ENCODE data around the gene ALG11. TPM values are rescaled to one million over a fixed set of nuclear protein-coding genes. Genes with fewer than 3 reads are reported as not detected.

Gene ALG11
- total RNA-seq, 4 donors from 2014 or later = 9.0 to 30.6 (median 28.8) TPM

DNA sequence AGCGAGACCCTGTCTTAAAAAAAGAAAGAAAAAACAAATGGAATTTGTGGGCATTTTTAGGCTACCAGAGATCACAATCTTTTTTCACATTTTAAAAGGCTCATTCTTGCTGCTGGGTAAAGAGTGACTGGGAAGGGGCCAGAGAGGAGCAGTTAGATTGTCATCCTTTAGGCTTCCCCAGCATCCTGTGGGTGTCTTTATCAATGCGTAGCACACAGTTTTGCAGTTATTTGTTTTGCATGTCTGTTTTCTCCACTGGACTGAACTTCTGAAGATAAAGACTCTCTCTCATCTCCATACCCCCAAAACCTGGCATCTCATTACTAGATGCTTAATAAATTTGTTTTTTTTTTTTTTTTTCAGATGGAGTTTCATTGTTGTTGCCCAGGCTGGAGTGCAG lies 10.2 kb downstream of the ALG11 start:
- TF ChIP-seq CTCF (IDR thresholded peaks at IDR 0.05) (no peak), EP300 (IDR thresholded peaks at IDR 0.05; ENCODE audit: low read depth) (no peak), POLR2A (IDR thresholded peaks at IDR 0.05) (no peak), POLR2AphosphoS5 (IDR thresholded peaks at IDR 0.05) (no peak)
- in situ Hi-C loops (cut with MboI; ENCODE audit: low pct_ligation_motif_present in 1 of 4, low pct_unique_long_range_greater_than_20kb in 1 of 4, low sequenced_read_pairs in 3 of 4) (loop anchor here in 1 of 4 donors (25.0 kb wide), 1 partner anchor 440 kb away; the partner anchor contains the start of genes CKAP2 and VPS36), intact Hi-C loops (cut with DNase I; ENCODE audit: low total_unique reads) (no loop called here)
- peaks cover 0 to 22% (median 5%) of the 10 kb centered on the region in 4 donors for H3K36me3 ChIP-seq
- DNase-seq = no peak
- H3K27me3 ChIP-seq = no peaks in the 10 kb centered on the region
- no peak overlapping the region for H3K4me3 ChIP-seq
- no peak overlapping the region for H3K27ac ChIP-seq
- 96 to 100% methylated on average over 2 of the region's 2 CpGs for WGBS, 2 donors (ENCODE audit: low coverage in 1 of 2)
- peaks cover 0 to 8% (median 3%) of the 10 kb centered on the region in 4 donors for H3K4me1 ChIP-seq
- H3K9me3 ChIP-seq = no peaks in the 10 kb centered on the region

DNA sequence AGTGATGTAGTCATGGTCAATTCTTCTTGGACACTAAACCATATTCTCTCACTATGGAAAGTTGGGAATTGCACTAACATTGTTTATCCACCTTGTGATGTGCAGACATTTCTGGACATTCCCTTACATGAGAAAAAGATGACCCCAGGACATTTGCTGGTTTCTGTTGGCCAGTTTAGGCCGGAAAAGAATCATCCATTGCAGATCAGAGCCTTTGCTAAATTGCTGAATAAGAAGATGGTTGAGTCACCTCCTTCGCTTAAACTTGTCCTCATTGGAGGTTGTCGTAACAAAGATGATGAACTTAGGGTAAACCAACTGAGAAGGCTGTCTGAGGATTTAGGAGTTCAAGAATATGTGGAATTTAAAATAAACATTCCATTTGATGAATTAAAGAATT lies 12.3 kb downstream of the ALG11 start, which contains the start of gene UTP14C:
TSS of gene UTP14C (plus strand) at position 211 of the 400 bp plus-strand sequence. CDS start 4,114 bp downstream, outside the sequence.
- no peaks in the 10 kb centered on the region for H3K9me3 ChIP-seq
- WGBS, 2 donors (ENCODE audit: low coverage in 1 of 2) = 96 to 100% methylated on average over 2 to 3 of the region's 3 CpGs
- TF ChIP-seq EP300 (IDR thresholded peaks at IDR 0.05; ENCODE audit: low read depth) (no peak), CTCF (IDR thresholded peaks at IDR 0.05) (no peak), POLR2AphosphoS5 (IDR thresholded peaks at IDR 0.05) (no peak), POLR2A (IDR thresholded peaks at IDR 0.05) (no peak)
- no peak within 1 kb of the TSS for H3K4me3 ChIP-seq
- no peak for DNase-seq
- peaks cover 0 to 8% (median 3%) of the 10 kb centered on the region in 4 donors for H3K4me1 ChIP-seq
- intact Hi-C loops (cut with DNase I; ENCODE audit: low total_unique reads) (no loop called here), in situ Hi-C loops (cut with MboI; ENCODE audit: low pct_ligation_motif_present in 1 of 4, low pct_unique_long_range_greater_than_20kb in 1 of 4, low sequenced_read_pairs in 3 of 4) (loop anchor here in 1 of 4 donors (25.0 kb wide), 1 partner anchor 438 kb away; the partner anchor contains the start of genes CKAP2 and VPS36)
- no peak within 1 kb of the TSS for H3K27ac ChIP-seq
- H3K36me3 ChIP-seq = peaks cover 0 to 35% (median 9%) of the 10 kb centered on the region in 4 donors
- no peaks in the 10 kb centered on the region for H3K27me3 ChIP-seq

- DNase-seq = no peak
- no peaks in the 10 kb centered on the region for H3K9me3 ChIP-seq
- no peaks in the 10 kb centered on the region for H3K27me3 ChIP-seq
- intact Hi-C loops (cut with DNase I; ENCODE audit: low total_unique reads) (no loop called here), in situ Hi-C loops (cut with MboI; ENCODE audit: low pct_ligation_motif_present in 1 of 4, low pct_unique_long_range_greater_than_20kb in 1 of 4, low sequenced_read_pairs in 3 of 4) (loop anchor here in 1 of 4 donors (25.0 kb wide), 1 partner anchor 412 kb away; no protein-coding TSS in a partner anchor)
- H3K36me3 ChIP-seq = peaks cover 0 to 26% (median 9%) of the 10 kb centered on the region in 4 donors
- no peak overlapping the region for H3K4me3 ChIP-seq
- TF ChIP-seq POLR2A (IDR thresholded peaks at IDR 0.05) (no peak), EP300 (IDR thresholded peaks at IDR 0.05; ENCODE audit: low read depth) (no peak), CTCF (IDR thresholded peaks at IDR 0.05) (no peak), POLR2AphosphoS5 (IDR thresholded peaks at IDR 0.05) (no peak)
- no peak overlapping the region for H3K27ac ChIP-seq
- WGBS, 2 donors (ENCODE audit: low coverage in 1 of 2) = 94 to 95% methylated on average over 6 to 8 of the region's 8 CpGs
- H3K4me1 ChIP-seq = peaks cover 0 to 8% (median 0%) of the 10 kb centered on the region in 4 donors
Observed at GRCh38 chr13:52025475-52026245, 13.5 kb downstream of the ALG11 start.

- TF ChIP-seq POLR2AphosphoS5 (IDR thresholded peaks at IDR 0.05) (no peak), CTCF (IDR thresholded peaks at IDR 0.05) (no peak), POLR2A (IDR thresholded peaks at IDR 0.05) (no peak), EP300 (IDR thresholded peaks at IDR 0.05; ENCODE audit: low read depth) (no peak)
- peaks cover 0 to 24% (median 9%) of the 10 kb centered on the region in 4 donors for H3K36me3 ChIP-seq
- WGBS, 2 donors (ENCODE audit: low coverage in 1 of 2) = 96 to 100% methylated on average over 3 of the region's 3 CpGs
Observed at GRCh38 chr13:52026246-52026626, 14.0 kb downstream of the ALG11 start.

More at GRCh38 chr13:52026246-52026626, 14.0 kb downstream of the ALG11 start:
- H3K4me1 ChIP-seq = peaks cover 0 to 8% (median 0%) of the 10 kb centered on the region in 4 donors
- intact Hi-C loops (cut with DNase I; ENCODE audit: low total_unique reads) = no loop called here
- no peaks in the 10 kb centered on the region for H3K9me3 ChIP-seq
- in situ Hi-C loops (cut with MboI; ENCODE audit: low pct_ligation_motif_present in 1 of 4, low pct_unique_long_range_greater_than_20kb in 1 of 4, low sequenced_read_pairs in 3 of 4) = loop anchor here in 1 of 4 donors (25.0 kb wide), 1 partner anchor 411 kb away; no protein-coding TSS in a partner anchor
- no peak for DNase-seq
- no peak overlapping the region for H3K4me3 ChIP-seq
- H3K27me3 ChIP-seq = no peaks in the 10 kb centered on the region
- H3K27ac ChIP-seq = no peak overlapping the region

Measured in transverse colon (tissue), 4 donors.